CD4-positive, alpha-beta T cell treated with Interleukin-4 for 1 hour (primary cell): ENCODE data around the gene STAT5A.
"Not testable (repeated sequence)": the region's sequence is repeated elsewhere in the genome, so short reads cannot be mapped to it uniquely, and the experiment has no call there.

Experiments
- DNase-seq, 2 donors: peaks; one replicate each; pipeline ENCODE4 v3.0.0-alpha.2; 2020 to 2022

Gene STAT5A

GRCh38 chr17:42338427-42338985, 50.2 kb downstream of the STAT5A start:
- no peak for DNase-seq

- DNase-seq = no peak
These were observed 50.9 kb downstream of the STAT5A start for GRCh38 chr17:42339221-42339620.

- DNase-seq = no peak
These were observed 52.4 kb downstream of the STAT5A start for GRCh38 chr17:42340691-42341127.

DNA sequence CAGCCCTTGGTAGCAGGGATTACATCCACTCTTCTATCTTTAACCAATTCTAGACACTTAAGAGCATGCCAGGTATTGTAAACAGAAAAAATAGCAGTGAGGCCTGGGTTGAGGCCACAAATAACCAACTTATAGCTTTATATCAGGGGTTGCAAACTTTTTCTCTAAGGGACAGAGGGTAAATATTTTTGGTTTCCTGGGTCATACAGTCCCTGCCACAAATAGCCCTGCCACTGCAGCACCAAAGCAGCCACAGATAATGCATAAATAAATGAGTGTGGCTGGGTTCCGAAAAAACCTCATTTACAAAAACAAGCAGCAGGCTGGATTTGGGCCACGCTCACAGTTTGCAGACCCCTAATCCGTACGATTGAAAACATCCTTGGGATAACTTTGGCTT, 53.3 kb downstream of the STAT5A start:
- no peak for DNase-seq

DNA sequence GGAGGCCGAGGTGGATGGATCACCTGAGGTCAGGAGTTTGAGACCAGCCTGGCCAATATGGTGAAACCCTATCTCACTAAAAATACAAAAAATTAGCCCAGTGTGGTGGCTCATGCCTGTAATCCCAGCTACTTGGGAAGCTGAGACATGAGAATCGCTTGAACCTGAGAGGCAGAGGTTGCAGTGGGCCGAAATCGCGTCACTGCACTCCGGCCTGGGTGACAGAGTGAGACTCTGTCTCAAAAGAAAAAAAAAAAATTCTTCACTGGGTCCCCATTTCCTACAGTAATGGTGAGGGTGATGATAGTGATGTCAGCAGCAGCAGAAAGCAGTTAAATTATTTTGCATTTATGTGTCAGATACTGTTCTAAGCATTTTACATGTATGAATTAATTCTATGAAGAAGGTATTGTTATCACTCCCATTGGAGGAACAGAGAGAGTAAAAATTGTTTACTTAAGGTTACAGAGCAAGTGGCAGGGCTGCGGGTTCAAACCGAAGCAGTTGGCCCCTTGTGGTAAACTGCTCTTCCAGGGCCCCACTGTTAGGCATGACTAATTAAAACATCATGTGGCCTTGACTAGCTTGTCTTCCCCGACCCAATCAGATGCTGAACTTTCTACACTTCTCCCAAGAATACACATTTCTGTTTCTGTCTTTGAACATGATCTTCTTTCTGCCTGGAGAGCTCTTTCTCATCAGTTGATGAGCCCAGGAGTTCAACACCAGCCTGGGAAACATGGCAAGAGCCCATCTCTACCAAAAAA, 54.1 kb downstream of the STAT5A start:
- DNase-seq = peak in 1 of 2 donors; percentile 30

DNA sequence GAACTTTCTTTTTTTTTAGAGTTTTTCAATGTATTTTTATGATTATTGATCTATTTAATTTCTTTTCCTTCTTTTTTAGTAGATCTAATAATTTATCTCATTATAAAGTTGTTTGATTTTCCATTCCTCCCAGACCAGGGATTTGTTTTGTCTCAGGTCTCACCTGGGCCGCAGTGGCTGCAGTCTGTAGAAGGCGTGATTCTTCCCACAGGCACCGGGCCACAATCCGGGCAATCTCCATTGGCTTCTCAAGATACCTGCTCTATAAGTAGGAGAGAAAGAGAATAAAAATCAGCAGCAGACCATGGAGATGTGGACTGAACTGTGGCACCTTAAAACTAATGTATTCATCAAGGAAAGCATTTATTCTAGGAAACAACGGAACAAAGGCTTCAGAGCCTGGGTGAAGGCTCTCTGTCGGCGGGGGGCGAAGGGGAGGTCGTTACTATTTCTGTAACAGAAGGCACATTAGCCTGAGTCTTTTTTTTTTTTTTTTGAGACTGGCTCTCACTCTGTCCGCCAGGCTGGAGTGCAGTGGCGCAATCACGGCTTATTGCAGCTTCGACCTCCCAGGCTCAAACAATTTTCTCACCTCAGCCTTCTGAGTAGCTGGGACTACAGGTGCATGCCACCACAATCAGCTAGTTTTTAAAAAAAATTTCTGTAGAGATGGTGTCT, 57.2 kb downstream of the STAT5A start:
- no peak for DNase-seq

DNA sequence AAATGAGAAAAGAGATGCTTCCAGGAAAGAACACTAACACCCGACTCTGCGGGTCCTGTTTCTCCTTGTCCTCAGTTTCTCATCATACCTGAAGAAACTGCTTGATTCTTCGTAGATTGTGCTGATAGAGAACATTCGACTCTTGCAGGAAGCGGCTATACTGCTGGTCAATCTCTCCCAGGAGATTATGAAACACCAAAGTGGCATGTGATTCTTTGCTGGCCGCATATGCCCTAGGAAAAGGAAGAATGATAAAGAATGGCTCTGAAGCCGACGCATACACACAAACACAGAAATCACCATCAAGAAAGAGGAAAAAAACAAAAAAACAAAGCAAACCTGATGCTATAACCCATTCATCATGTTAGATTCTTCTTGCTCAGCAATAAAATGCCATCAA, 58.2 kb downstream of the STAT5A start:
- no peak for DNase-seq

GRCh38 chr17:42347198-42347597, 58.9 kb downstream of the STAT5A start:
- DNase-seq = no peak

DNA sequence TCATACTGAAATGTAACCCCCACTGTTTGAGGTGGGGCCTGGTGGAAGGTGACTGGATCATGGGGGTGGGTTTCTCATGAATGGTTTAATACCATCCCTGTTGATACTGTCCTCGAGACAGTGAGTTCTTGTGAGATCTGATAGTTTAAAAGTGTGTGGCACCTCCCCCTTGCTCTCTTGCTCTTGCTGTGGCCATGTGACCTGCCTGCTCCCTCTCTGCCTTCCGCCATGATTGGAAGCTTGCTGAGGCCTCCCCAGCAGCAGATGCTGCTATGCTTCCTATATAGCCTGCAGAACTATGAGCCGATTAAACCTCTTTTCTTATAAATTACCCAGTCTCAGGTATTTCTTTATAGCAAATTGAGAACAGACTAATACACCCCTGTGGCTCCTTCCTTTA, 59.3 kb downstream of the STAT5A start:
- DNase-seq = no peak

- DNase-seq = no peak
These were observed 59.8 kb downstream of the STAT5A start for GRCh38 chr17:42348104-42348503.

GRCh38 chr17:42354956-42355843, 66.9 kb downstream of the STAT5A start:
- DNase-seq = no peak

GRCh38 chr17:42358434-42358833, 70.1 kb downstream of the STAT5A start:
- no peak for DNase-seq

DNA sequence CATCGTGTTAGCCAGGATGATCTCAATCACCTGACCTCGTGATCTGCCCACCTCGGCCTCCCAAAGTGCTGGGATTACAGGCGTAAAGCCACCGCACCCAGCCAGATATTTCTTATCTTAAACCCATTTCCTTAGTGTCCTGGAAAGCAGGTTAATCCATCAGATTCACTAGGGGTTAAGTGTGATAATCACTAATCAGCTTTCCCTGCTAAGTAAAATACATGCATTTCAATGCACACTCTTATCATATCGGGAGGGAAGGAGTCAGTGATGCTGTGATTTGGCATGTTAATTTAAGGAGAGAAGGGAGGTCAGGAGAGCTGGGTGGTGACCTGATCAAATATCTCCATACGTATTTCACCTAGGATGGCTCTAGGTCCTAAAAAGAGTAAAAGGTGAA, 70.8 kb downstream of the STAT5A start:
- DNase-seq = no peak

GRCh38 chr17:42360388-42360787, 72.1 kb downstream of the STAT5A start:
- DNase-seq = not testable (repeated sequence)
